ENCODE measurements around the gene GSDMA.
A peak's percentile ranks its signal among the peaks of the same experiment; 100 is the strongest.
"Not testable (repeated sequence)": the region's sequence is repeated elsewhere in the genome, so short reads cannot be mapped to it uniquely, and the experiment has no call there.

GSDMA gene

DNA sequence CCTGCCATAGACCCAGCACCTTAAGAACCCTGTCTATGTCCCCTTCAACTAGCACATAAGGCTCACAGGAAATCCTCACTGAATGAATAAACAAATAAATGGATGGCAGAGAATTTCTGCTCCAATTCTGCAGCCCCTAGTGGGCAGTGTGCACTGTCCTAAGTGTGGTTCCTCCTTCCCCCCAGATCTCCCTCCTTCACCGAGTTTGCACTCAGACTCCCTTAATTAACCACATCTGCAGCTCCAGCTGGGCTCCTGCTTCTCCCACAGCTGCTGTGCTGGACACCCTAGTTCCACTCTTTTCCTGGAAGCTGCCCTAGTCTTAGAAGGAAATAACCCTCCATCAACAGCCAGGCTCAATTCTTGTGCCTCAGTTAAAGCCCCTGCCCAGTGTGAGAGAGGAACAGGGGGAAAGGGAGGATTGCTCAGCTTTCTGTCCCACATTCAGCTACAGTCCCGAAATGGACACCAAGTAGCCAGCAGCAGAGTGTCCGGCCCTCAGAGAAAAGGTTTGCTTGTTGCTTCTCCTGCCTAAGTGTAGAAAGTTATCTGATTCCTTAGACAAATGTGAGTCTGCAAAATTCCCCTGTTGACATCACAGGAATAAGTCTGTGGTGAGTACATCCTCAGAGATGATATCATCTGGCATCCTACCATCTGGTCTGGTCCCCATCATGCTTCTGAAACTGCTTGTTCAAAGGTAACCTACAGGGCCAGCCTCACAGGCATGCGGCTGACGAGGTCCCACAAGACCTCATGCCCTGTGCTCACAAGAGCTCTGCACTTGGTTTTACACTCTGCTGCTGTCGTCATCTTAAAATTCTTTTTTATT lies 23.0 kb upstream of the GSDMA start:
- DNase-seq = peak; percentile 63
- H3K27ac Mint-ChIP-seq = peak overlapping the region; percentile 45
- H3K4me1 Mint-ChIP-seq = peaks cover 24% of the 10 kb centered on the region
- H3K9me3 Mint-ChIP-seq = no peaks in the 10 kb centered on the region
- H3K4me3 Mint-ChIP-seq = no peak overlapping the region
- H3K36me3 Mint-ChIP-seq = no peaks in the 10 kb centered on the region
- CTCF ChIA-PET = interaction anchor here (1.2 to 2.8 kb wide), 4 partner anchors 14 to 40 kb away, joined by 3 to 11 read pairs (median 8); partner anchors contain the start of gene PSMD3
- H3K27me3 Mint-ChIP-seq = peaks cover 41% of the 10 kb centered on the region

- Mint-ChIP-seq H3K36me3 (no peaks in the 10 kb centered on the region), H3K27ac (no peak overlapping the region), H3K4me3 (no peak overlapping the region), H3K27me3 (peaks cover 43% of the 10 kb centered on the region), H3K9me3 (no peaks in the 10 kb centered on the region), H3K4me1 (peaks cover 40% of the 10 kb centered on the region)
- CTCF ChIA-PET = no interaction called here
- no peak for DNase-seq
Measured at GRCh38 chr17:39943702-39944392, 19.0 kb upstream of the GSDMA start.

GRCh38 chr17:39944393-39944711 lies 18.5 kb upstream of the GSDMA start:
- H3K36me3 Mint-ChIP-seq = no peaks in the 10 kb centered on the region
- H3K27me3 Mint-ChIP-seq = peaks cover 43% of the 10 kb centered on the region
- peaks cover 37% of the 10 kb centered on the region for H3K4me1 Mint-ChIP-seq
- no peaks in the 10 kb centered on the region for H3K9me3 Mint-ChIP-seq
- no peak for DNase-seq
- CTCF ChIA-PET = no interaction called here
- H3K27ac Mint-ChIP-seq = no peak overlapping the region
- no peak overlapping the region for H3K4me3 Mint-ChIP-seq

DNA sequence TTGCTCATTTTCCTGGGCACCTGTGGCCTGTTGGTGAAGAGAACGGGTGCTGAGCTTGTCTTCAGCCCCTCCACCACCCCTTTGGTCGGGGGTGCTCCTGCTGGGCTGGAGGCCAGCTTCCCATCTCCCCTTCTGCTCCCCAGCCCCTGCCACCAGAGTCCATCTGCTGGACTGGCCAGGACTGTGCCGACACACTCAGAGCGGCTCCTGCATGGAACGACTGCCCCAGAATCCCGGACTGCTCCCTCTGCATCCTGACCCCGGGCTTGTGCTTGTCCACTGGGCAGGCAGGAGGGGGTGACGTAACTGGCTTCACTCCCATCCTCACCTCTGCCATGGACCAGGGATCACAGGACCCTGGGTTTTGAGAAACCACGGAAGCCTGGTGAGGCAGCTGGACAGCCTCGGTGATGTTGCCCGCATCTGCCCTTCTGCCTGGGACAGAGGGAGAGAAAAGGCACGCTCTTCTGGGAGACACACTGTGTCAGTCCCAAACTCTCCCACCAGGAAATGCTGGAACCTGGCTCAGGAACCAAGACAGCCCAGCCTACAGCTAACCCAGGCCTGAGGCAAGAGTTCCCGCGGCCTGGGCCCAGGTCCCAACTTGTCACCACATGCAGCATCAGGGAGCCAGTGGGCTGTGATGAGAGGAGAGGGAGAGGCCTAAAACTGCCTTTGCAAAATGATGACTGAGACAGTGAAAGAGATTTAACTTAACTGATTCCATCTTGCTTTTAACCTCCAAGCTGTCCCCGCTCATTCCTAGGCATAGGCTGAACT lies 16.1 kb upstream of the GSDMA start:
- Mint-ChIP-seq H3K36me3 (no peaks in the 10 kb centered on the region), H3K4me3 (no peak overlapping the region), H3K27ac (no peak overlapping the region), H3K27me3 (peaks cover 60% of the 10 kb centered on the region), H3K4me1 (peaks cover 32% of the 10 kb centered on the region), H3K9me3 (no peaks in the 10 kb centered on the region)
- CTCF ChIA-PET = interaction anchor here (1.1 to 1.5 kb wide), 2 partner anchors 8 to 11 kb away, joined by 3 to 4 read pairs; no protein-coding TSS in a partner anchor
- DNase-seq = no peak

GRCh38 chr17:39948489-39948828 lies 14.3 kb upstream of the GSDMA start:
- Mint-ChIP-seq H3K27me3 (peaks cover 51% of the 10 kb centered on the region), H3K27ac (peak overlapping the region; percentile 42), H3K4me1 (peaks cover 43% of the 10 kb centered on the region)
- H3K9me3 Mint-ChIP-seq, CTCF ChIA-PET, H3K36me3 Mint-ChIP-seq, H3K4me3 Mint-ChIP-seq, DNase-seq: not testable (repeated sequence)

DNA sequence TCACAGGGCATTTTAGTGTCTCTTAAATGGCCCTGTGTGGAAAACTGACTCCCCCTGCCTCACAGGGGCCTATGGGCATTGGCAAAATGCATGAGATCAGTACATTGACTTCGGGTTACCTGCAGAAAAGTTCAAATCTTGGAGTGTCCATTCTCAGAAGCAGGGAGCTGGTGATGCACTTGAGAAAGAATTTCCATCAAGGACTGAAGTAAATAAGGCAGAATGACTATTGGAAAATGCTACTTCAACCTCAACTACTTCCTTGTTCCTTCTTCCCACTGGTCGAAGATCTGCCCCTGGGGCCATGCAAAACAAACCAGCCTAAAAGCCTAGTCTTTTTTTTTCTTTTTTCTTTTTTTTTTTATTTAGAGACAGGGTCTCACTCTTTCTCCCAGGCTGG lies 13.8 kb upstream of the GSDMA start:
- CTCF ChIA-PET = no interaction called here
- no peak for DNase-seq
- H3K36me3 Mint-ChIP-seq = no peaks in the 10 kb centered on the region
- H3K9me3 Mint-ChIP-seq = no peaks in the 10 kb centered on the region
- no peak overlapping the region for H3K4me3 Mint-ChIP-seq
- H3K27me3 Mint-ChIP-seq = peaks cover 46% of the 10 kb centered on the region
- H3K4me1 Mint-ChIP-seq = peaks cover 46% of the 10 kb centered on the region
- H3K27ac Mint-ChIP-seq = no peak overlapping the region

GRCh38 chr17:39950871-39951348 lies 11.9 kb upstream of the GSDMA start:
- Mint-ChIP-seq H3K36me3 (no peaks in the 10 kb centered on the region), H3K4me1 (peaks cover 46% of the 10 kb centered on the region), H3K27me3 (peaks cover 48% of the 10 kb centered on the region), H3K27ac (no peak overlapping the region), H3K4me3 (no peak overlapping the region), H3K9me3 (no peaks in the 10 kb centered on the region)
- CTCF ChIA-PET = no interaction called here
- no peak for DNase-seq

DNA sequence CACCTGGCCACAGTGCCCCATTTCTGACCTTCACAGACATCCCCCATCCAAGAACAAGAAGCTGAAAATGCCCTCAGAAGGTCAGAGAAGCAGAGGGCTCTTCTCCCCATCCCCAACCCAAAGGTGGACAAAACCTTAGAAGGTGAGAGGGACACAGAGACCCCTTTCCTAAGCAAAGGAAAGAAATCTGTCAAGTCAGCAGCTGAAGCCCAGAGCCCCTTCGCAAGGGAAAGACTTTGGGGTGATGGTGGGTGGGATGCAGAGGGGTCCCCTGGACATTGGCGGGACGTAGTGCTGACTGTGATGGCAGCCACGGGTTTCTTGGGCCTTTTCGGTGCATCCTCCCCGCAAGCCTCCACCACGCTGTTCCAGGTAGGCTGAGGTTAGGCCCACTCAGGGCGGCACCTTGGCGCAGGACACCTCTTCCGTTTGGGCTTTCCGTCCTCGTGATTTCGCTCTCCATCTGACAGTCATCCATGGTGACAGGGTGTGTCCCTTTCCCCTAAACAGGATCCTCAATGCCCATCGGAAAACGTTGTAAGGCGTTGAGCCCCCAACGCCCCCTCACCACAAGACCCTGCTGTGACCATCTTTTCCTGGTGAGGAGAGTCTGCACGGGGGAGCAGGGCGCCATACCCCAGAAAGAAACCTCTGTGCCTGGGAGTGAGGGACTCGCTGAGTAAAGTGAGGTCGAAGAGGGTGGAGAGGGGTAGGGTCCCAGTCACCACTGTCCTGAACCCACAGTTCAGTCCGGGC lies 10.7 kb upstream of the GSDMA start:
- no peaks in the 10 kb centered on the region for H3K9me3 Mint-ChIP-seq
- no peak for DNase-seq
- H3K27ac Mint-ChIP-seq = no peak overlapping the region
- CTCF ChIA-PET = no interaction called here
- no peaks in the 10 kb centered on the region for H3K36me3 Mint-ChIP-seq
- peaks cover 46% of the 10 kb centered on the region for H3K4me1 Mint-ChIP-seq
- H3K27me3 Mint-ChIP-seq = peaks cover 46% of the 10 kb centered on the region
- peak overlapping the region; percentile 56 for H3K4me3 Mint-ChIP-seq

DNA sequence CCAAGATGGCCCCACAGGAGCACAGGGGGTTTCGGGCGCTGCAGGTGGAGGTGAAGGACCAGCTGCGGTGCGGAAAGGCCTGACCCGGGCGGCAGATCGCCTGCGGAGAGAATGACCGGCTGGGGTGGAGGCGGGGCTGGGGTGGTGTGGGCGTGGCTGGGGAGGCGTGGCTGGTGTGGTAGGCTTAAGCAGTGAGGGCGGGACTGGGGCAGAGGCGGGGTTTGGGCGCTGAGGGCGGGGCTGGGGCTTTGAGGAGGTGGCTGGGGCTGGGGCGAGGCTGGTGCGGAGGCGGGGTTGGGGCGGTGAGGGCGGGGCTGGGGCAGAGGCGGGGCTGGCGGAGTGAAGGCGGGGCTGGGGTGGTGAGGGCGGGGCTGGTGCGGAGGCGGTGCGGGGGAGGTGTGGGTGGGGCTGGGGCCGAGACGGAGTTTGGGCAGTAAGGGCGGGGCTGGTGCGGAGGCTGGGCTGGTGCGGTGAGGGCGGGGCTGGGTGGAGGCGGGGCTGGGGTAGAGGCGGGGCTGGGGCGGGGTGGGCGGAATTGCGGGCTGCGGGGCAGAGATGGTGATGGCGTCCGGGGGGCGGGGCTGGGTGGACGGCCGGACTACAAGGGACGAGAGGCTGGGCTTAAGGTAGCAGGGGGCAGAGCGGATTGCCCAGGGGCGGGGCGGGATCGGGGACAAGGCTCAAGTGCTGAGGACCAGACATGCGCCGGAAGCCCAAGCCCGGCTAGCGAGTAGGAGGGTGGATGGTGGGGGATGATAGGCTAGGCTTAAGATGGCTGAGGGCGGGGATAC lies 9.9 kb upstream of the GSDMA start:
- Mint-ChIP-seq H3K27me3 (peaks cover 50% of the 10 kb centered on the region), H3K27ac (peak overlapping the region; percentile 62), H3K9me3 (no peaks in the 10 kb centered on the region), H3K36me3 (no peaks in the 10 kb centered on the region), H3K4me1 (peaks cover 39% of the 10 kb centered on the region), H3K4me3 (peak overlapping the region; percentile 79)
- peak; percentile 99 for DNase-seq
- CTCF ChIA-PET = interaction anchor here (1.2 to 7.0 kb wide), 2 partner anchors 28 to 35 kb away, joined by 3 to 53 read pairs; partner anchors contain the start of gene PSMD3

DNA sequence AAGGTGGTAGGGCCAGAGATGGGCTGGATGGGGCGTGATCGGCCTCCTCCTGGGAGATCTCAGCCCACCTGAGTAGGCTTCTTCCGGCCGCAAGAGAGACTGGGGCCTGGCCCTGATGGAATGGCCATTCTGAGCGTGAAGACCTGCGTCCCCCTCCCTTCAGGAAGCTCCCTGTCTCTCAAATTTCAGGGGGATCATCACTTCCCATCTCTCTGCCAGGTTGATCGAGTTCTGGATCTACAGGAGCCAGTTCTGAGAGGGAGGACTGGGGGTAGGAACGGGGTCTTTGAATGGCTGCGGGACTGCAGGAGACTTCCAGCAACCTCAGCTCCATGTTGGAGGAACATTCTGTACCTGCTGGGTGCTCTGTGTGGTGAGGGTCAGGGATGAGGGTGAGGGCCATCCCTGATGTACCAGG lies 9.3 kb upstream of the GSDMA start:
- H3K4me1 Mint-ChIP-seq = peaks cover 36% of the 10 kb centered on the region
- peak overlapping the region; percentile 52 for H3K27ac Mint-ChIP-seq
- H3K27me3 Mint-ChIP-seq = peaks cover 56% of the 10 kb centered on the region

GRCh38 chr17:39954876-39955275 lies 7.9 kb upstream of the GSDMA start:
- peaks cover 34% of the 10 kb centered on the region for H3K4me1 Mint-ChIP-seq
- no peaks in the 10 kb centered on the region for H3K9me3 Mint-ChIP-seq
- no peak overlapping the region for H3K27ac Mint-ChIP-seq
- no peak overlapping the region for H3K4me3 Mint-ChIP-seq
- CTCF ChIA-PET = interaction anchor here (1.1 to 7.0 kb wide), 5 partner anchors 8 to 333 kb away, joined by 4 to 53 read pairs (median 4); partner anchors contain the start of gene PSMD3
- peaks cover 59% of the 10 kb centered on the region for H3K27me3 Mint-ChIP-seq
- no peaks in the 10 kb centered on the region for H3K36me3 Mint-ChIP-seq
- no peak for DNase-seq

More for the DNA sequence above, 9.3 kb upstream of the GSDMA start:
- no peak for DNase-seq
- Mint-ChIP-seq H3K4me3 (peak overlapping the region; percentile 79), H3K36me3 (no peaks in the 10 kb centered on the region), H3K9me3 (no peaks in the 10 kb centered on the region)
- CTCF ChIA-PET = interaction anchor here (1.2 to 7.0 kb wide), 2 partner anchors 27 to 35 kb away, joined by 3 to 53 read pairs; partner anchors contain the start of gene PSMD3

GRCh38 chr17:39955726-39956225 lies 7.0 kb upstream of the GSDMA start:
- CTCF ChIA-PET = interaction anchor here (1.5 to 7.0 kb wide), 4 partner anchors 9 to 82 kb away, joined by 4 to 53 read pairs (median 14); partner anchors contain the start of gene PSMD3
- DNase-seq = no peak
- no peaks in the 10 kb centered on the region for H3K36me3 Mint-ChIP-seq
- peaks cover 58% of the 10 kb centered on the region for H3K27me3 Mint-ChIP-seq
- H3K4me3 Mint-ChIP-seq = no peak overlapping the region
- no peak overlapping the region for H3K27ac Mint-ChIP-seq
- peaks cover 26% of the 10 kb centered on the region for H3K4me1 Mint-ChIP-seq
- H3K9me3 Mint-ChIP-seq = no peaks in the 10 kb centered on the region
